Upper lobe of left lung (tissue), 4 donors: ENCODE measurements around the gene ACTG1.

Experiments
- POLR2A ChIP-seq, 4 donors: fragments of 450-650 bp; IDR thresholded peaks; one replicate each; pipeline ENCODE4 v1.5.1; 2016 to 2017; ENCODE audit warnings: antibody characterized with exemption in 4 of 4, mild to moderate bottlenecking in 2 of 4
- POLR2AphosphoS5 ChIP-seq, 2 donors: sonication (generic); formaldehyde crosslinking; IDR thresholded peaks; one replicate each; pipeline ENCODE4 v1.5.1; 2017; ENCODE audit warnings: antibody characterized with exemption in 2 of 2
- TF ChIP-seq, protein P1 (sequence below), 6 experiments: fragments of 450-650 bp in 4 of 6; fragments of 200-600 bp in 2 of 6; sonication (generic) in 2 of 6; IDR thresholded peaks; one replicate each; pipeline ENCODE4 v1.5.1; 2016 to 2019; ENCODE audit warnings: antibody characterized with exemption in 6 of 6

DNA sequence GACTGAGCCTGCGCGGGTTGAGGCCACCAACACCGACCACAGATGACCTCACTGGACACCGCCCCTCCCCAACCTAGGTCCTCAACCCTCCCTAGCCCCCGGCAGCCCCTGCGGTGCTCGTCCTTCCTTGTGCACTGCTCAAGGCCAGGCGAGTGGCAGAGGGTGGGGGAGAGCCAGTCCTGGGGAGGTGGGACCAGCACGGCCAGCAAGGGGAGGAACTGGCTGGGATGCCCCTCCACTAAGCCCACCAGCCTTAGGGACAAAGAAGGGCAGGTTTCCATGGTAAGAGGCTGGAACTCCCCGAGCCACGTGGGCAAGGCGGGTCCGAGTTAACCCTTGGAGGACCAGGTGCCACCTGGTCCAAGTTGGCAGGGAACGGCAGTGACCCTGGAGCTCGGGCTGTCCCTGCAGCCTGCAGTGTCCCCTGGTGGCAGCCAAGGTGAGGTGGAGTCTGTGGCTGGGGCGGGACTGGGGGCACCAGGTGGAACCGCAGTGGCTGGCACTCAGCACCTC is 24.8 kb upstream of the ACTG1 start:
- TF ChIP-seq, protein P1, sequence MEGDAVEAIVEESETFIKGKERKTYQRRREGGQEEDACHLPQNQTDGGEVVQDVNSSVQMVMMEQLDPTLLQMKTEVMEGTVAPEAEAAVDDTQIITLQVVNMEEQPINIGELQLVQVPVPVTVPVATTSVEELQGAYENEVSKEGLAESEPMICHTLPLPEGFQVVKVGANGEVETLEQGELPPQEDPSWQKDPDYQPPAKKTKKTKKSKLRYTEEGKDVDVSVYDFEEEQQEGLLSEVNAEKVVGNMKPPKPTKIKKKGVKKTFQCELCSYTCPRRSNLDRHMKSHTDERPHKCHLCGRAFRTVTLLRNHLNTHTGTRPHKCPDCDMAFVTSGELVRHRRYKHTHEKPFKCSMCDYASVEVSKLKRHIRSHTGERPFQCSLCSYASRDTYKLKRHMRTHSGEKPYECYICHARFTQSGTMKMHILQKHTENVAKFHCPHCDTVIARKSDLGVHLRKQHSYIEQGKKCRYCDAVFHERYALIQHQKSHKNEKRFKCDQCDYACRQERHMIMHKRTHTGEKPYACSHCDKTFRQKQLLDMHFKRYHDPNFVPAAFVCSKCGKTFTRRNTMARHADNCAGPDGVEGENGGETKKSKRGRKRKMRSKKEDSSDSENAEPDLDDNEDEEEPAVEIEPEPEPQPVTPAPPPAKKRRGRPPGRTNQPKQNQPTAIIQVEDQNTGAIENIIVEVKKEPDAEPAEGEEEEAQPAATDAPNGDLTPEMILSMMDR (IDR thresholded peaks at IDR 0.05) = peak; percentile 57 to 85 (median 74)
- TF ChIP-seq POLR2A (IDR thresholded peaks at IDR 0.05) (no peak), POLR2AphosphoS5 (IDR thresholded peaks at IDR 0.05) (no peak)
